Fibroblast of villous mesenchyme (primary cell): Measurements from ENCODE around the gene AIFM3. TPM values are rescaled to one million over a fixed set of nuclear protein-coding genes. Genes with fewer than 3 reads are reported as not detected.

Experiments used
- DNase-seq: peaks from one replicate; pipeline ENCODE4 v3.0.0-alpha.2; 2010; ENCODE audit warnings: low read depth
- H3K4me3 ChIP-seq: 2 replicates; pipeline ENCODE4 v1.5.1; 2011; ENCODE audit warnings: low read depth, mild to moderate bottlenecking, low read length
- total RNA-seq: library from RNA; depleted of rRNA; stranded (reverse); fragments of >200 nt; gene quantifications from 2 replicates; pipeline ENCODE4 v1.2.3, GENCODE V29; 2012
- TF ChIP-seq, protein P1 (sequence below): IDR thresholded peaks from 2 replicates; pipeline ENCODE4 v1.5.1; 2012; ENCODE audit warnings: low read depth, mild to moderate bottlenecking, low read length; ENCODE audit not compliant: insufficient read depth

Gene AIFM3, protein sequence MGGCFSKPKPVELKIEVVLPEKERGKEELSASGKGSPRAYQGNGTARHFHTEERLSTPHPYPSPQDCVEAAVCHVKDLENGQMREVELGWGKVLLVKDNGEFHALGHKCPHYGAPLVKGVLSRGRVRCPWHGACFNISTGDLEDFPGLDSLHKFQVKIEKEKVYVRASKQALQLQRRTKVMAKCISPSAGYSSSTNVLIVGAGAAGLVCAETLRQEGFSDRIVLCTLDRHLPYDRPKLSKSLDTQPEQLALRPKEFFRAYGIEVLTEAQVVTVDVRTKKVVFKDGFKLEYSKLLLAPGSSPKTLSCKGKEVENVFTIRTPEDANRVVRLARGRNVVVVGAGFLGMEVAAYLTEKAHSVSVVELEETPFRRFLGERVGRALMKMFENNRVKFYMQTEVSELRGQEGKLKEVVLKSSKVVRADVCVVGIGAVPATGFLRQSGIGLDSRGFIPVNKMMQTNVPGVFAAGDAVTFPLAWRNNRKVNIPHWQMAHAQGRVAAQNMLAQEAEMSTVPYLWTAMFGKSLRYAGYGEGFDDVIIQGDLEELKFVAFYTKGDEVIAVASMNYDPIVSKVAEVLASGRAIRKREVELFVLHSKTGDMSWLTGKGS
- total RNA-seq = 0.32 and 0.43 TPM in 2 replicates

DNA sequence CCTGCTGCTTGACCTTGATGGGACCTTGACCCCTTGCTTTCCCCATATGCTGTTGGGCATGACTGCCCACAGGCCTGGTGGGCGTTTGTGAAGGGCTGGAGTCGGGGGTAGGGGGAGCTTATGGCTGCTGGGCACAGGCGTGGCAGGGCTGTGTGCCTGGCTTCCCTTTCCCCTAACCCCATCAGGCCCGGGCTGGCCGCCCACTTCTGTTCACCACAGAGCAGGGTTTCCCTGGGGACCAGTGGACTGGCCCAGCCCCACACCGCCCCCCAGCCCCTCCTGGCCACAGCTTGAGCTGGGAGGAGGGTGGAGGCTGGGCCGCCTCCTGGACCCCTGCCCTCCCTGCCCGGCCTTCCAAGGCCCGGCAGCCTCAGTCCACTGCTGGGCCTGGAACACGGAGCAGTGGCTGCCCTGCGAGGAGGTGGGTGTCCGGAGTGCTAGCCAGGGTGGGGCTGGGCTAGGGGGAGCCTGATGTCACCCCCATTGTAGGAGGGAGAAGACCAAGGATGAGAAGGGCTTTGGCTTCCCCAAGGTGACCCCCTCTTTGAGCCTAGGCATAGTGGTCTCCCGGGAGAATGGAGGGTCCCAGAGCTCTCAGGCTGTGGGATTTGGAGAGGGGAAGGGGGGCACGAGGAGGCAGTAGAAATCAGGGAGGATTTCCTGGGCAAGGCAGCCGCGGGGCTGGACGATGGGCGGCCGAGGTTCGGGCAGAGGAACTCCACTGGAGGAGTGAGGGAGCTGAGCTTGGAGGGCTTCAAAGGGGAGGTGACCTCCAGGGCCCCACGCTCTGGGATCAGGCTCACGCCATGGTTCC lies at the start of gene AIFM3:
Gene AIFM3 (plus strand): TSS at position 373 of the 814 bp plus-strand sequence. CDS start 690 bp downstream, outside the sequence.
- no peak for DNase-seq
- TF ChIP-seq, protein P1, sequence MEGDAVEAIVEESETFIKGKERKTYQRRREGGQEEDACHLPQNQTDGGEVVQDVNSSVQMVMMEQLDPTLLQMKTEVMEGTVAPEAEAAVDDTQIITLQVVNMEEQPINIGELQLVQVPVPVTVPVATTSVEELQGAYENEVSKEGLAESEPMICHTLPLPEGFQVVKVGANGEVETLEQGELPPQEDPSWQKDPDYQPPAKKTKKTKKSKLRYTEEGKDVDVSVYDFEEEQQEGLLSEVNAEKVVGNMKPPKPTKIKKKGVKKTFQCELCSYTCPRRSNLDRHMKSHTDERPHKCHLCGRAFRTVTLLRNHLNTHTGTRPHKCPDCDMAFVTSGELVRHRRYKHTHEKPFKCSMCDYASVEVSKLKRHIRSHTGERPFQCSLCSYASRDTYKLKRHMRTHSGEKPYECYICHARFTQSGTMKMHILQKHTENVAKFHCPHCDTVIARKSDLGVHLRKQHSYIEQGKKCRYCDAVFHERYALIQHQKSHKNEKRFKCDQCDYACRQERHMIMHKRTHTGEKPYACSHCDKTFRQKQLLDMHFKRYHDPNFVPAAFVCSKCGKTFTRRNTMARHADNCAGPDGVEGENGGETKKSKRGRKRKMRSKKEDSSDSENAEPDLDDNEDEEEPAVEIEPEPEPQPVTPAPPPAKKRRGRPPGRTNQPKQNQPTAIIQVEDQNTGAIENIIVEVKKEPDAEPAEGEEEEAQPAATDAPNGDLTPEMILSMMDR = no peak
- no peak within 1 kb of the TSS for H3K4me3 ChIP-seq

DNA sequence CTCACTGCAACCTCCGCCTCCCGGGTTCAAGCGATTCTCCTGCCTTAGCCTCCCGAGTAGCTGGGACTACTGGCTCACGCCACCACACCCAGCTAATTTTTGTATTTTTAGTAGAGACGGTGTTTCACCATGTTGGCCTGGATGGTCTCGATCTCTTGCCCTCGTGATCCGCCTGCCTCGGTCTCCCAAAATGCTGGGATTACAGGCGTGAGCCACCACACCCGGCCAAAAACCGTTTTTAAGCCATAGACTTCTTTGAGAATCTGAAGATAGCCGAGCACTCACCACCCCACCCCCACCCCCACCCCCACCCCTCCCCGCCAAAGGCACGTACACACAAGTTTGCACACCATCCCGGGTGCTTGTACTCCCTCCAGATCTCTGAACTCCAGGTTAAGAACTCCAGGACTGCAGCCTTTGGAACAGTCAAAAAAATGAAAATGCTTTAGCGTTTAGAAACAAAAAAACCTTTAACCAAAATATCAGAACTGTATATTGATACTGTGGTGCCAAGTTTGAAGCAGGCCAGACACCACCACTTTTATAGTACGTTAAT lies 48.3 kb upstream of the AIFM3 start:
- H3K4me3 ChIP-seq = peak overlapping the region; percentile 96
- TF ChIP-seq, protein P1 = no peak
- no peak for DNase-seq

DNA sequence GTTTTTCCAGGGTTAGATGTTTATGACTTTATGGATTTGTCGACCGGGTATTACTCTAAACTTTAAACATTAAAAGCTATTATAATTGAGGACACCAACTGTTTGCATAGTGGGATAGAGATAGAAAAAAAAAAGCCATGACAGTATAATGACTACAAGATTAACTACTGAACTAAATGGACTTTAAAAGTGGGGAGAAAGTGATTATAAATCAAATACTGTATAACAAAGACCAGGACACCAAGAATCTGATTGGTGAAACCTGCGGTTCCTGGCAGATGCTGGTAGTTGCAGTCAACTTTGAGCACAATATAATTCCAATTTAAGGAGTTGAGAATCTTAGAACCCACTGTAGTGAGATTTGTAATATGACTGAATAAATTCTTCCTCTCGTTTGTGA lies 47.3 kb upstream of the AIFM3 start:
- peak overlapping the region; percentile 96 for H3K4me3 ChIP-seq
- TF ChIP-seq, protein P1 = no peak
- peak; percentile 37 for DNase-seq

DNA sequence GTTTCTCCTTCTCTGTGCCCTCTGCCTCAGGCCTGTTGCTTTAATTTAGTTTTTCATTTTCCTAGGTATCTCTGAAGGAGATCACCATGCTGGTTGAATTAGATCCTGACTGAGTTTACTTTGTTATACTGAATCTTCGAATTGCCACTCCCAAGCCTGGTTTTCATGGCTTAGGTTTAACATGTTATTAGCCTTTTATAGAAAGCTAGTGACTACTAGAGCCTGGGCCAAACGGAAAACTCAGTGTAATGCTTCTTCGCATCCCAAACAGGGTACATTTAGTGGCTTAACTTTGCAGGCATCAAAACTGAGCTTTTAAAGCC lies 46.2 kb upstream of the AIFM3 start:
- DNase-seq = no peak
- peak overlapping the region; percentile 96 for H3K4me3 ChIP-seq
- TF ChIP-seq, protein P1 = no peak

DNA sequence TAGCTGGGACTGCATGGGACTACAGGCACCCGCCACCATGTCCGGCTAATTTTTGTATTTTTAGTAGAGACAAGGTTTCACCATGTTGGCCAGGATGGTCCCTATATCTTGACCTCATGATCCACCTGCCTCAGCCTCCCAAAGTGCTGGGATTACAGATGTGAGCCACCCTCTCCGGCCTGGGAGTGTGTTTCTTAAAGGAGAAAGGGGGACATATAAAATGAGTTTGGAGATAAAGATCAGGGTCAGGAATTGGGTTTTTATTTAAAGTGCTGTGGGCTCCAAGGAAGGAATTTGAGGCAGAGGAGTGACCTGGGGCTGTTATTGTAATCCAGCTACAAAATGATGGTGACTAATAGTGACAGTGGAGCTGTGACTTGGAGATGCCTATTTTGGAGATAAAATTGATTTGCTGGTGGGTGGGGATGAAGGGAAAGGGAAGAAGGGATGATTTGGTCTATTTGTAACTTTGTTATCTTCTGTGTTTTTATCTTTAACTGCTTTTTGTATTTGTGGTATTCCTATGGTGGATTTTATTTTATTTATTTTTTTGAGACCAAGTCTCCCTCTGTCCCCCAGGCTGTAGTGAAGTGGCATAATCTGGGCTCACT lies 44.8 kb upstream of the AIFM3 start:
- TF ChIP-seq, protein P1 = no peak
- no peak overlapping the region for H3K4me3 ChIP-seq
- no peak for DNase-seq

DNA sequence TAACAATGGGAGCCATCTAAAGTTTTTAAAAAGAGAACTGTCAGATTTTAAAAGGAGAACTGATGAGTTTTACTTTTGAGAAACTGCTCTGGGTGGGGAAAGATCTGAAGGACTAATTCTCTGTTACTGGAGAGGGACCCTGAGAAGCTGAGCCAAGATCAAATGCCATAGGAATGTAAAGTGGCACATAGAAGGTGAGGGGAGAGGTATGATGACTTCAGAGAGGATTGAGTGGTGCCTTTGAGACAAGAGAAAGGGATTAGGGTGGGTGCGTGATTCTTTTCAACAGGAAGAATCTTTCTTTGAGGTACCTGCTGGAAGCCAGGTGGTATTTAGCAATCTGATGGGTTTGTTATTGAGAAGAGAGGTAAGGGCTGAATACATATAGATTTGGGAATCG lies 40.8 kb upstream of the AIFM3 start:
- TF ChIP-seq, protein P1 = no peak
- H3K4me3 ChIP-seq = no peak overlapping the region
- no peak for DNase-seq
